ENCODE measurements around the gene DR1. TPM values are rescaled to one million over a fixed set of nuclear protein-coding genes. Genes with fewer than 3 reads are reported as not detected.
A peak's percentile ranks its signal among the peaks of the same experiment; 100 is the strongest.
"Not testable (repeated sequence)": the region's sequence is repeated elsewhere in the genome, so short reads cannot be mapped to it uniquely, and the experiment has no call there.

The DR1 gene
- total RNA-seq, 3 donors from 2014 or later = 91.9 to 99.5 (median 93.3) TPM

- Mint-ChIP-seq H3K36me3 (ENCODE audit: insufficient read depth) (peaks cover 18% of the 10 kb centered on the region), H3K4me1 (ENCODE audit: low read depth) (peaks cover 45% of the 10 kb centered on the region), H3K4me3 (peak overlapping the region; percentile 98), H3K9me3 (no peaks in the 10 kb centered on the region), H3K27me3 (ENCODE audit: low read depth) (no peaks in the 10 kb centered on the region)
- ATAC-seq (no peak), DNase-seq (no peak)
Observed at GRCh38 chr1:93349231-93350135, 3.8 kb downstream of the DR1 start.

- H3K27me3 Mint-ChIP-seq (ENCODE audit: low read depth) = no peaks in the 10 kb centered on the region
- H3K9me3 Mint-ChIP-seq = no peaks in the 10 kb centered on the region
- peak overlapping the region; percentile 69 for H3K4me3 Mint-ChIP-seq
- H3K36me3 Mint-ChIP-seq (ENCODE audit: insufficient read depth) = peaks cover 21% of the 10 kb centered on the region
- ATAC-seq (no peak), DNase-seq (no peak)
- peaks cover 47% of the 10 kb centered on the region for H3K4me1 Mint-ChIP-seq (ENCODE audit: low read depth)
Observed at GRCh38 chr1:93350322-93350721, 4.6 kb downstream of the DR1 start.

GRCh38 chr1:93350875-93351274, 5.2 kb downstream of the DR1 start:
- ATAC-seq (no peak), DNase-seq (no peak)
- Mint-ChIP-seq H3K4me1 (ENCODE audit: low read depth) (peaks cover 52% of the 10 kb centered on the region), H3K36me3 (ENCODE audit: insufficient read depth) (peaks cover 24% of the 10 kb centered on the region), H3K4me3 (no peak overlapping the region), H3K9me3 (no peaks in the 10 kb centered on the region), H3K27me3 (ENCODE audit: low read depth) (no peaks in the 10 kb centered on the region)

- Mint-ChIP-seq H3K36me3 (ENCODE audit: insufficient read depth) (peaks cover 24% of the 10 kb centered on the region), H3K4me1 (ENCODE audit: low read depth) (peaks cover 52% of the 10 kb centered on the region)
- H3K9me3 Mint-ChIP-seq; H3K27me3 Mint-ChIP-seq (ENCODE audit: low read depth); DNase-seq; ATAC-seq; H3K4me3 Mint-ChIP-seq: not testable (repeated sequence)
Observed at GRCh38 chr1:93351346-93351745, 5.6 kb downstream of the DR1 start.

GRCh38 chr1:93352376-93352775, 6.7 kb downstream of the DR1 start:
- H3K4me3 Mint-ChIP-seq = peak overlapping the region; percentile 3
- peaks cover 26% of the 10 kb centered on the region for H3K36me3 Mint-ChIP-seq (ENCODE audit: insufficient read depth)
- ATAC-seq = no peak
- H3K27me3 Mint-ChIP-seq (ENCODE audit: low read depth) = no peaks in the 10 kb centered on the region
- H3K4me1 Mint-ChIP-seq (ENCODE audit: low read depth) = peaks cover 55% of the 10 kb centered on the region
- no peaks in the 10 kb centered on the region for H3K9me3 Mint-ChIP-seq
- no peak for DNase-seq

GRCh38 chr1:93353286-93353685, 7.6 kb downstream of the DR1 start:
- DNase-seq = no peak
- Mint-ChIP-seq H3K9me3 (no peaks in the 10 kb centered on the region), H3K36me3 (ENCODE audit: insufficient read depth) (peaks cover 30% of the 10 kb centered on the region), H3K4me3 (no peak overlapping the region), H3K27me3 (ENCODE audit: low read depth) (no peaks in the 10 kb centered on the region), H3K4me1 (ENCODE audit: low read depth) (peaks cover 61% of the 10 kb centered on the region)
- no peak for ATAC-seq

- DNase-seq (no peak), ATAC-seq (no peak)
- Mint-ChIP-seq H3K9me3 (no peaks in the 10 kb centered on the region), H3K27me3 (ENCODE audit: low read depth) (no peaks in the 10 kb centered on the region), H3K36me3 (ENCODE audit: insufficient read depth) (peaks cover 39% of the 10 kb centered on the region), H3K4me3 (no peak overlapping the region), H3K4me1 (ENCODE audit: low read depth) (peaks cover 67% of the 10 kb centered on the region)
Observed at GRCh38 chr1:93354749-93355148, 9.0 kb downstream of the DR1 start.

GRCh38 chr1:93357242-93357641, 11.5 kb downstream of the DR1 start:
- Mint-ChIP-seq H3K4me3 (no peak overlapping the region), H3K4me1 (ENCODE audit: low read depth) (peaks cover 67% of the 10 kb centered on the region), H3K36me3 (ENCODE audit: insufficient read depth) (peaks cover 43% of the 10 kb centered on the region), H3K27me3 (ENCODE audit: low read depth) (no peaks in the 10 kb centered on the region), H3K9me3 (no peaks in the 10 kb centered on the region)
- ATAC-seq (no peak), DNase-seq (no peak)

- Mint-ChIP-seq H3K36me3 (ENCODE audit: insufficient read depth) (peaks cover 46% of the 10 kb centered on the region), H3K9me3 (no peaks in the 10 kb centered on the region), H3K27me3 (ENCODE audit: low read depth) (no peaks in the 10 kb centered on the region), H3K4me3 (peak overlapping the region; percentile 4), H3K4me1 (ENCODE audit: low read depth) (peaks cover 58% of the 10 kb centered on the region)
- ATAC-seq (peak in 1 of 2 donors; percentile 32), DNase-seq (no peak)
Observed at GRCh38 chr1:93358293-93358692, 12.6 kb downstream of the DR1 start.

- H3K27me3 Mint-ChIP-seq (ENCODE audit: low read depth) = no peaks in the 10 kb centered on the region
- DNase-seq (no peak), ATAC-seq (no peak)
- H3K4me3 Mint-ChIP-seq = no peak overlapping the region
- peaks cover 53% of the 10 kb centered on the region for H3K36me3 Mint-ChIP-seq (ENCODE audit: insufficient read depth)
- H3K4me1 Mint-ChIP-seq (ENCODE audit: low read depth) = peaks cover 49% of the 10 kb centered on the region
- H3K9me3 Mint-ChIP-seq = no peaks in the 10 kb centered on the region
Observed at GRCh38 chr1:93360111-93360510, 14.4 kb downstream of the DR1 start.

- ATAC-seq (no peak), DNase-seq (no peak)
- no peaks in the 10 kb centered on the region for H3K27me3 Mint-ChIP-seq (ENCODE audit: low read depth)
- no peaks in the 10 kb centered on the region for H3K9me3 Mint-ChIP-seq
- H3K4me3 Mint-ChIP-seq = no peak overlapping the region
- peaks cover 50% of the 10 kb centered on the region for H3K36me3 Mint-ChIP-seq (ENCODE audit: insufficient read depth)
- peaks cover 39% of the 10 kb centered on the region for H3K4me1 Mint-ChIP-seq (ENCODE audit: low read depth)
Observed at GRCh38 chr1:93362237-93362636, 16.5 kb downstream of the DR1 start.

GRCh38 chr1:93365813-93366212, 20.1 kb downstream of the DR1 start:
- Mint-ChIP-seq H3K36me3 (ENCODE audit: insufficient read depth) (peaks cover 36% of the 10 kb centered on the region), H3K9me3 (no peaks in the 10 kb centered on the region), H3K4me1 (ENCODE audit: low read depth) (peaks cover 8% of the 10 kb centered on the region), H3K4me3 (no peak overlapping the region), H3K27me3 (ENCODE audit: low read depth) (no peaks in the 10 kb centered on the region)
- ATAC-seq (no peak), DNase-seq (no peak)

- ATAC-seq = no peak
- Mint-ChIP-seq H3K4me1 (ENCODE audit: low read depth) (no peaks in the 10 kb centered on the region), H3K36me3 (ENCODE audit: insufficient read depth) (peaks cover 35% of the 10 kb centered on the region), H3K9me3 (peaks cover 5% of the 10 kb centered on the region), H3K27me3 (ENCODE audit: low read depth) (no peaks in the 10 kb centered on the region), H3K4me3 (no peak overlapping the region)
- DNase-seq = no peak
Observed at GRCh38 chr1:93369734-93370133, 24.0 kb downstream of the DR1 start.

- Mint-ChIP-seq H3K4me3 (no peak overlapping the region), H3K27me3 (ENCODE audit: low read depth) (no peaks in the 10 kb centered on the region), H3K9me3 (peaks cover 35% of the 10 kb centered on the region), H3K4me1 (ENCODE audit: low read depth) (no peaks in the 10 kb centered on the region), H3K36me3 (ENCODE audit: insufficient read depth) (peaks cover 26% of the 10 kb centered on the region)
- ATAC-seq = no peak
- no peak for DNase-seq
Observed at GRCh38 chr1:93374334-93375106, 28.8 kb downstream of the DR1 start.

- Mint-ChIP-seq H3K4me1 (ENCODE audit: low read depth) (no peaks in the 10 kb centered on the region), H3K9me3 (peaks cover 44% of the 10 kb centered on the region), H3K27me3 (ENCODE audit: low read depth) (peaks cover 2% of the 10 kb centered on the region), H3K36me3 (ENCODE audit: insufficient read depth) (peaks cover 9% of the 10 kb centered on the region), H3K4me3 (no peak overlapping the region)
- ATAC-seq (no peak), DNase-seq (no peak)
Observed at GRCh38 chr1:93384656-93385055, 38.9 kb downstream of the DR1 start.

Measured in activated T-cell treated with anti-CD3 and anti-CD28 coated beads, Interleukin-2, amount 50 U/mL, for 4 hours (primary cell).